HepG2 (cell line): Measurements from ENCODE around the gene ZBTB7B. TPM values are rescaled to one million over a fixed set of nuclear protein-coding genes. Genes with fewer than 3 reads are reported as not detected.

Experiments
- ATAC-seq: fragments of 200-7000 bp; cut with Tn5 transposase; 3 replicates; pipeline ENCODE4 v1.9.1; 2020; ENCODE audit warnings: mild to moderate bottlenecking, moderate library complexity
- BruUV-seq: library from RNA; stranded (reverse); fragments of 400-500 nt; replicated peaks from 2 replicates; lab custom pipeline; 2021; lab: Mats Ljungman, UMichigan
- CTCF ChIA-PET: fragments of 300-600 bp; formaldehyde crosslinking; extraction: SDS; loops from one replicate; lab custom pipeline; 2021; ENCODE audit warnings: low total read pairs, inconsistent platforms, low intra/inter-chr PET ratio; lab: Yijun Ruan, JAX
- POLR2A ChIA-PET: fragments of 350-600 bp; sonication (Branson Sonifier 250); formaldehyde crosslinking; loops from one replicate; lab custom pipeline; 2020; ENCODE audit warnings: antibody characterized with exemption, inconsistent platforms; lab: Yijun Ruan, JAX
- DNase-seq: peaks from one replicate; pipeline ENCODE4 v3.0.0-alpha.2; 2015; ENCODE audit warnings: low spot score
- FAIRE-seq: peaks from 3 replicates; lab custom pipeline; 2011; peaks lifted over from hg19 to GRCh38; lab: Jason Lieb, UNC
- H2AFZ ChIP-seq: one replicate; pipeline ENCODE4 v1.6.1; 2011; ENCODE audit warnings: low read length, inconsistent platforms
- H3K27ac ChIP-seq: fragments of 300-600 bp; 3 replicates; pipeline ENCODE4 v1.8.0; 2011; ENCODE audit warnings: mixed run types, mild to moderate bottlenecking, mixed read lengths, low read length, inconsistent platforms; ENCODE audit not compliant: insufficient read depth; ENCODE audit errors: extremely low read length
- H3K27me3 ChIP-seq, 2 experiments: fragments of 200-600 bp in 1 of 2; 2 replicates in 1 of 2; 3 replicates in 1 of 2; pipeline versions ENCODE4 v1.6.0 to v1.8.0; 2011; ENCODE audit warnings: low read length in 2 of 2, mild to moderate bottlenecking in 2 of 2, moderate library complexity in 2 of 2, inconsistent platforms in 1 of 2; ENCODE audit not compliant: insufficient read depth in 2 of 2, control insufficient read depth in 1 of 2
- H3K36me3 ChIP-seq, 2 experiments: fragments of 200-600 bp in 1 of 2; replicated peaks in 1 of 2; 2 replicates in 1 of 2; 3 replicates in 1 of 2; pipeline versions ENCODE4 v1.5.1 to v1.8.0; 2011; ENCODE audit warnings: low read length in 2 of 2, inconsistent platforms in 1 of 2; ENCODE audit not compliant: insufficient read depth in 2 of 2, control insufficient read depth in 1 of 2
- H3K4me1 ChIP-seq: 2 replicates; pipeline ENCODE4 v1.5.1; 2012; ENCODE audit warnings: low read length, inconsistent platforms; ENCODE audit not compliant: insufficient read depth
- H3K4me2 ChIP-seq: 2 replicates; pipeline ENCODE4 v1.6.0; 2011; ENCODE audit warnings: low read depth, low read length, inconsistent platforms
- H3K4me3 ChIP-seq, 3 experiments: fragments of 200-600 bp in 1 of 3; sonication (generic), shearing (Covaris generic) in 1 of 3; replicated peaks in 1 of 3; 2 replicates each; pipeline ENCODE4 v1.5.1; 2011 to 2016; ENCODE audit warnings: low read length in 3 of 3, inconsistent platforms in 2 of 3, low read depth in 2 of 3, mild to moderate bottlenecking in 2 of 3, control low read depth in 1 of 3, mixed read lengths in 1 of 3; ENCODE audit not compliant: insufficient read depth in 1 of 3
- H3K79me2 ChIP-seq: one replicate; pipeline ENCODE4 v1.6.1; 2011; ENCODE audit warnings: low read length, inconsistent platforms; ENCODE audit not compliant: insufficient read depth
- H3K9ac ChIP-seq: 2 replicates; pipeline ENCODE4 v1.6.0; 2011; ENCODE audit warnings: mild to moderate bottlenecking, low read depth, low read length, inconsistent platforms; ENCODE audit not compliant: insufficient read depth
- H3K9me3 ChIP-seq: 2 replicates; pipeline ENCODE4 v1.5.1; 2012; ENCODE audit warnings: mild to moderate bottlenecking, low read length
- H4K20me1 ChIP-seq: 2 replicates; pipeline ENCODE4 v1.6.0; 2011; ENCODE audit warnings: inconsistent platforms, mild to moderate bottlenecking, low read length, moderate library complexity; ENCODE audit not compliant: insufficient read depth
- ADNP ChIP-seq: sonication (generic); formaldehyde crosslinking; IDR thresholded peaks from 2 replicates; pipeline ENCODE4 v1.4.0; 2020; ENCODE audit warnings: missing genetic modification reagents
- CCAR2 ChIP-seq: fragments of 200-400 bp; formaldehyde crosslinking; optimal IDR thresholded peaks from 2 replicates; pipeline ENCODE3; 2018; ENCODE audit warnings: low read depth, mild to moderate bottlenecking, low read length, moderate library complexity
- GFI1 ChIP-seq: sonication (generic); formaldehyde crosslinking; IDR thresholded peaks from 2 replicates; pipeline ENCODE4 v1.5.0; 2020; ENCODE audit warnings: missing genetic modification reagents, mild to moderate bottlenecking, borderline replicate concordance
- HOXA3 ChIP-seq: sonication (generic); formaldehyde crosslinking; IDR thresholded peaks from 2 replicates; pipeline ENCODE4 v1.5.0; 2020; ENCODE audit warnings: missing genetic modification reagents
- KDM3A ChIP-seq: IDR thresholded peaks from 2 replicates; pipeline ENCODE4 v1.6.1; 2018; ENCODE audit warnings: low read depth, missing compliant biosample characterization
- MXD1 ChIP-seq: sonication (generic); formaldehyde crosslinking; IDR thresholded peaks from 2 replicates; pipeline ENCODE4 v1.4.0; 2020; ENCODE audit warnings: mild to moderate bottlenecking, missing genetic modification reagents
- MYNN ChIP-seq: sonication (generic); formaldehyde crosslinking; IDR thresholded peaks from 2 replicates; pipeline ENCODE4 v1.4.0; 2020; ENCODE audit warnings: mild to moderate bottlenecking, low read depth, missing genetic modification reagents
- NONO ChIP-seq, 2 experiments: fragments of 450-650 bp in 1 of 2; sonication (generic) in 1 of 2; formaldehyde crosslinking in 1 of 2; IDR thresholded peaks in 1 of 2; conservative IDR thresholded peaks in 1 of 2; 2 replicates each; pipeline versions ENCODE4 v1.6.1 to v1.8.0; 2017 to 2022; ENCODE audit warnings: mild to moderate bottlenecking in 1 of 2, missing genetic modification reagents in 1 of 2, moderate library complexity in 1 of 2
- PRDM15 ChIP-seq: sonication (generic); formaldehyde crosslinking; IDR thresholded peaks from 2 replicates; pipeline ENCODE4 v1.4.0; 2020; ENCODE audit warnings: missing genetic modification reagents
- RBFOX2 ChIP-seq: fragments of 200-400 bp; formaldehyde crosslinking; IDR thresholded peaks from 2 replicates; pipeline ENCODE4 v1.6.1; 2017; ENCODE audit warnings: low read depth, mild to moderate bottlenecking, low read length
- SNRNP70 ChIP-seq: fragments of 200-400 bp; formaldehyde crosslinking; IDR thresholded peaks from 2 replicates; pipeline ENCODE4 v1.6.1; 2017; ENCODE audit warnings: mild to moderate bottlenecking, low read depth, low read length, moderate library complexity
- TEAD3 ChIP-seq: optimal IDR thresholded peaks from 2 replicates; pipeline ENCODE3; 2016; ENCODE audit warnings: borderline replicate concordance
- TRIM24 ChIP-seq: sonication (generic); formaldehyde crosslinking; IDR thresholded peaks from 2 replicates; pipeline ENCODE4 v1.8.0; 2022; ENCODE audit warnings: mild to moderate bottlenecking, missing genetic modification reagents
- ZNF12 ChIP-seq: sonication (generic); formaldehyde crosslinking; IDR thresholded peaks from 2 replicates; pipeline ENCODE4 v1.5.0; 2020; ENCODE audit warnings: missing genetic modification reagents
- ZNF17 ChIP-seq: sonication (generic); formaldehyde crosslinking; IDR thresholded peaks from 2 replicates; pipeline ENCODE4 v1.5.0; 2020; ENCODE audit warnings: mild to moderate bottlenecking, missing genetic modification reagents
- ZNF256 ChIP-seq: sonication (generic); formaldehyde crosslinking; conservative IDR thresholded peaks from 2 replicates; pipeline ENCODE4 v1.4.0; 2020; ENCODE audit warnings: missing genetic modification reagents
- ZNF292 ChIP-seq: sonication (generic); formaldehyde crosslinking; IDR thresholded peaks from 2 replicates; pipeline ENCODE4 v1.8.1; 2022; ENCODE audit warnings: mild to moderate bottlenecking, low read depth, missing genetic modification reagents, borderline replicate concordance
- ZNF34 ChIP-seq: sonication (generic); formaldehyde crosslinking; IDR thresholded peaks from 2 replicates; pipeline ENCODE4 v1.4.0; 2020; ENCODE audit warnings: mild to moderate bottlenecking, missing genetic modification reagents, borderline replicate concordance
- ZNF446 ChIP-seq: sonication (generic); formaldehyde crosslinking; IDR thresholded peaks from 2 replicates; pipeline ENCODE4 v1.5.0; 2020; ENCODE audit warnings: mild to moderate bottlenecking, missing genetic modification reagents
- ZNF558 ChIP-seq: sonication (generic); formaldehyde crosslinking; IDR thresholded peaks from 2 replicates; pipeline ENCODE4 v1.9.0; 2022; ENCODE audit warnings: mild to moderate bottlenecking, missing genetic modification reagents, borderline replicate concordance
- WGBS: methylation state at CpG from one replicate; pipeline ENCODE4 v1.1.6; 2017; ENCODE audit warnings: low lambda C conversion rate; 5-methylcytosine and 5-hydroxymethylcytosine counted together
- in situ Hi-C: cut with HindIII; loops from 2 replicates; pipeline ENCODE4 v1.10.0; 2017; ENCODE audit warnings: low pct_unique_long_range_greater_than_20kb; ENCODE audit not compliant: extremely low pct_ligation_motif_present
- intact Hi-C: fragments of 100-400 bp; cut with micrococcal nuclease; formaldehyde crosslinking; loops from one replicate; pipeline ENCODE4 v1.10.0; 2022; ENCODE audit not compliant: unreplicated experiment
- polyA plus RNA-seq, 8 experiments: library from polyadenylated mRNA; depleted of rRNA in 3 of 8; stranded (reverse) in 7 of 8; unstranded in 1 of 8; fragments of >200 nt; fragmentation: Illumina TruSeq in 4 of 8; extraction: Trizol in 4 of 8; gene quantifications; 2 replicates each; pipeline versions ENCODE4 v1.2.1 to v1.2.3, GENCODE V29; 2011 to 2016; ENCODE audit warnings: low read depth in 4 of 8, missing spikeins in 1 of 8, mixed read lengths in 1 of 8; ENCODE audit not compliant: insufficient read depth in 1 of 8
- total RNA-seq, 5 experiments: library from RNA; depleted of rRNA; stranded (reverse); fragments of >200 nt; fragmentation: Illumina TruSeq; extraction: Trizol; gene quantifications; 2 replicates each; pipeline ENCODE4 v1.2.3, GENCODE V29; 2016; ENCODE audit warnings: low read depth in 1 of 5

Gene ZBTB7B
- total and polyA plus RNA-seq, 2 of the 13 experiments (the other 11 are each of a cell fraction or from before 2014, with no cell fraction given), result 15.5 to 17.5 TPM

- CTCF ChIA-PET, result no interaction called here
- FAIRE-seq, result no peak
Measured at GRCh38 chr1:155032886-155033285, 30.3 kb downstream of the ZBTB7B start.

More at GRCh38 chr1:155032886-155033285, 30.3 kb downstream of the ZBTB7B start:
- Histone ChIP-seq H3K9me3 (no peaks in the 10 kb centered on the region), H3K4me3 (no peak overlapping the region), H3K9ac (no peak overlapping the region), H3K4me2 (no peak overlapping the region), H3K4me1 (peaks cover 28% of the 10 kb centered on the region), H3K27me3 (peaks cover 7 to 61% of the 10 kb centered on the region in 2 experiments), H3K79me2 (no peaks in the 10 kb centered on the region), H4K20me1 (no peaks in the 10 kb centered on the region), H3K36me3 (no peaks in the 10 kb centered on the region), H2AFZ (no peak overlapping the region), H3K27ac (no peak overlapping the region)
- in situ Hi-C loops (no loop called here), intact Hi-C loops (no loop called here)
- ATAC-seq (no peak), DNase-seq (no peak)
- BruUV-seq, result no TSS peak
- 53% methylated on average over 8 of the region's 12 CpGs for WGBS
- POLR2A ChIA-PET, result no interaction called here
- TF ChIP-seq ZNF12 (CRISPR knock-in tag) (no peak), ADNP (CRISPR knock-in tag) (no peak), CCAR2 (no peak), GFI1 (CRISPR knock-in tag) (no peak), PRDM15 (no peak), RBFOX2 (no peak), ZNF17 (CRISPR knock-in tag) (no peak), MYNN (CRISPR knock-in tag) (no peak), HOXA3 (CRISPR knock-in tag) (no peak), NONO (IDR thresholded peaks at IDR 0.05) (no peak), NONO (CRISPR knock-in tag; conservative IDR thresholded peaks at IDR 0.05) (no peak), ZNF34 (CRISPR knock-in tag) (no peak), TRIM24 (no peak), KDM3A (no peak), ZNF446 (CRISPR knock-in tag) (no peak), MXD1 (CRISPR knock-in tag) (no peak), TEAD3 (no peak), ZNF256 (CRISPR knock-in tag) (no peak), ZNF292 (no peak), ZNF558 (no peak), SNRNP70 (no peak)
